Neuronal stem cell (in vitro differentiated cells): ENCODE results near the gene GAS2L2.

Source experiments
- DNase-seq: peaks from one replicate; pipeline ENCODE4 v3.0.0-alpha.2; 2013; ENCODE audit warnings: low spot score
- H2AFZ ChIP-seq: one replicate; pipeline ENCODE4 v1.6.1; 2013; ENCODE audit warnings: mild to moderate bottlenecking, low read length, inconsistent platforms
- H2AK5ac ChIP-seq: 2 replicates; pipeline ENCODE4 v1.6.1; 2013; ENCODE audit warnings: low read depth, mild to moderate bottlenecking, inconsistent platforms, low read length, moderate library complexity, mixed read lengths
- H2BK120ac ChIP-seq: 2 replicates; pipeline ENCODE4 v1.6.1; 2013; ENCODE audit warnings: low read depth, mild to moderate bottlenecking, inconsistent platforms, low read length, moderate library complexity, mixed read lengths
- H2BK12ac ChIP-seq: one replicate; pipeline ENCODE4 v1.6.1; 2013; ENCODE audit warnings: low read length, inconsistent platforms
- H2BK15ac ChIP-seq: 2 replicates; pipeline ENCODE4 v1.6.1; 2013; ENCODE audit warnings: mild to moderate bottlenecking, low read length, inconsistent platforms, mixed read lengths
- H2BK5ac ChIP-seq: one replicate; pipeline ENCODE4 v1.6.1; 2013; ENCODE audit warnings: inconsistent platforms, mild to moderate bottlenecking, low read length, moderate library complexity
- H3K14ac ChIP-seq: one replicate; pipeline ENCODE4 v1.6.1; 2013; ENCODE audit warnings: low read length, inconsistent platforms
- H3K18ac ChIP-seq: 2 replicates; pipeline ENCODE4 v1.6.1; 2013; ENCODE audit warnings: low read length, inconsistent platforms
- H3K23ac ChIP-seq: 2 replicates; pipeline ENCODE4 v1.6.1; 2013; ENCODE audit warnings: low read depth, mild to moderate bottlenecking, mixed read lengths, low read length, inconsistent platforms; ENCODE audit not compliant: poor library complexity
- H3K27ac ChIP-seq: replicated peaks from 3 replicates; pipeline ENCODE4 v1.5.1; 2013; ENCODE audit warnings: low read length, inconsistent platforms
- H3K27me3 ChIP-seq, 3 experiments: 2 replicates each; pipeline ENCODE4 v1.6.1; 2013; ENCODE audit warnings: low read length in 3 of 3, mild to moderate bottlenecking in 2 of 3, inconsistent platforms in 1 of 3, low read depth in 1 of 3, mixed read lengths in 1 of 3, moderate library complexity in 1 of 3; ENCODE audit not compliant: control insufficient read depth in 3 of 3, insufficient read depth in 3 of 3
- H3K36me3 ChIP-seq, 2 donors: replicated peaks in 1 of 2; 2 replicates each; pipeline ENCODE4 v1.6.1; 2013; ENCODE audit warnings: low read length in 2 of 2; ENCODE audit not compliant: control insufficient read depth in 2 of 2, insufficient read depth in 2 of 2
- H3K4ac ChIP-seq: 2 replicates; pipeline ENCODE4 v1.6.1; 2013; ENCODE audit warnings: inconsistent platforms, mild to moderate bottlenecking, low read length, moderate library complexity
- H3K4me1 ChIP-seq, 2 donors: 1 replicate in 1 of 2; 2 replicates in 1 of 2; pipeline ENCODE4 v1.6.1; 2013; ENCODE audit warnings: low read length in 2 of 2, low read depth in 1 of 2; ENCODE audit not compliant: control insufficient read depth in 2 of 2, insufficient read depth in 1 of 2
- H3K4me2 ChIP-seq: one replicate; pipeline ENCODE4 v1.6.1; 2013; ENCODE audit warnings: mild to moderate bottlenecking, low read length, inconsistent platforms; ENCODE audit not compliant: insufficient read depth, poor library complexity, severe bottlenecking
- H3K4me3 ChIP-seq, 2 donors: 2 replicates each; pipeline ENCODE4 v1.5.1; 2013; ENCODE audit warnings: low read length in 2 of 2, mild to moderate bottlenecking in 2 of 2, inconsistent platforms in 1 of 2, moderate library complexity in 1 of 2
- H3K79me1 ChIP-seq: one replicate; pipeline ENCODE4 v1.6.1; 2013; ENCODE audit warnings: low read depth, mild to moderate bottlenecking, inconsistent platforms, low read length, moderate library complexity
- H3K9ac ChIP-seq: one replicate; pipeline ENCODE4 v1.6.1; 2013; ENCODE audit warnings: mild to moderate bottlenecking, low read depth, low read length, inconsistent platforms; ENCODE audit not compliant: poor library complexity
- H3K9me3 ChIP-seq, 2 donors: replicated peaks in 1 of 2; 2 replicates each; pipeline versions ENCODE3 to v1.6.1; 2013; ENCODE audit warnings: low read length in 2 of 2, mild to moderate bottlenecking in 2 of 2, inconsistent platforms in 1 of 2, low read depth in 1 of 2, mixed read lengths in 1 of 2, moderate library complexity in 1 of 2; ENCODE audit not compliant: control insufficient read depth in 2 of 2, insufficient read depth in 1 of 2
- H4K8ac ChIP-seq: one replicate; pipeline ENCODE4 v1.6.1; 2013; ENCODE audit warnings: low read depth, mild to moderate bottlenecking, inconsistent platforms, low read length, moderate library complexity
- H4K91ac ChIP-seq: one replicate; pipeline ENCODE4 v1.6.1; 2013; ENCODE audit warnings: low read length, low read depth, mild to moderate bottlenecking, inconsistent platforms; ENCODE audit not compliant: poor library complexity
- WGBS, 2 donors: extraction: QIAGEN DNeasy Blood & Tissue Kit; methylation state at CpG; one replicate each; pipeline ENCODE4 v1.1.7; 2013; ENCODE audit warnings: missing lambda C conversion rate in 2 of 2, mixed read lengths in 1 of 2; ENCODE audit not compliant: insufficient read length in 2 of 2, insufficient replicate concordance in 1 of 2; ENCODE audit errors: extremely low coverage in 2 of 2; 5-methylcytosine and 5-hydroxymethylcytosine counted together

GAS2L2 gene

GRCh38 chr17:35793257-35793656 lies 40.2 kb upstream of the GAS2L2 start:
- Histone ChIP-seq H4K91ac (no peak overlapping the region), H3K79me1 (no peaks in the 10 kb centered on the region), H3K14ac (no peak overlapping the region), H2BK120ac (no peak overlapping the region), H3K27ac (no peak overlapping the region), H3K4me1 (peaks cover 2% of the 10 kb centered on the region in 2 donors), H4K8ac (no peak overlapping the region), H2BK5ac (no peak overlapping the region), H2AK5ac (no peak overlapping the region), H3K18ac (no peak overlapping the region), H3K23ac (no peak overlapping the region), H2AFZ (no peak overlapping the region), H3K27me3 (peaks cover 7 to 82% (median 53%) of the 10 kb centered on the region in 3 experiments), H3K4me3 (no peak overlapping the region), H3K9ac (no peak overlapping the region), H3K4me2 (no peak overlapping the region), H3K9me3 (no peaks in the 10 kb centered on the region), H2BK15ac (no peak overlapping the region), H2BK12ac (no peak overlapping the region), H3K4ac (no peak overlapping the region), H3K36me3 (no peaks in the 10 kb centered on the region)
- WGBS, 2 donors, result no CpG with 5 or more reads among the region's 3 CpGs
- DNase-seq, result no peak

DNA sequence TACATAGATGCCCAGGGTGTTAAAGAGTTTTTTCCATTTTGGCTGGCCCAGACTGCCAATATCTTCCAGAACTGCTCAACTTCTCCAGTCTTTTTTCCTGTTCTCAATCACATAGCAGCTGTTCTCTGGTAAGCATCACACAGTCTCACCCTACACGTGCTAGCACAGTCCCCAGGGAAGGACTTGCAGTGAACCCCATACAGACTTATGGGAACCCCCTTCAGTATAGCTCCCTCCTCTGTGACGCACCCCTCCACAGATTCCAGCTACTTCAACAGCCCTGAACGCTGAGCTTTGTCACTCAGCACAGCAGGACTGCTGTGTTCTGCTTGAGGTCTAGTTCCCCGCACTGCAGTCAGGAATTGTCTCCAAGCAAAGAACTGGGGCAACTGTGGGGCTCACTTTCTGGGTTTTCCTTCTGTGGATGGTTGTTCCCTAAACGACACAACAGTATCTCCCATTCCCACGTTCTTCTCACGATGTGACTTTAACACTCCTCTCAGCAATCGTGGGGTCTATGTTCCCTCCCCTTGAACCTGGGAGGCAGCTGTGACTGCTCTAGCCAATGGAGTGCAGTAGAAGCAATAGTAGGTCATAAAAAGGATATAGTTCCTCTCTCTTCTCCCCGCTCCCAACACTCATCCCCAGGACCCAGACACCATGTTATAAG lies 38.8 kb upstream of the GAS2L2 start:
- H3K9ac ChIP-seq, result no peak overlapping the region
- H2AK5ac ChIP-seq, result no peak overlapping the region
- H3K9me3 ChIP-seq, result no peaks in the 10 kb centered on the region
- no peak overlapping the region for H4K8ac ChIP-seq
- H2AFZ ChIP-seq, result no peak overlapping the region
- H3K27ac ChIP-seq, result no peak overlapping the region
- DNase-seq, result no peak
- no peak overlapping the region for H2BK120ac ChIP-seq
- peaks cover 7 to 82% (median 45%) of the 10 kb centered on the region in 3 experiments for H3K27me3 ChIP-seq
- H3K36me3 ChIP-seq, result no peaks in the 10 kb centered on the region
- H2BK15ac ChIP-seq, result no peak overlapping the region
- H3K4ac ChIP-seq, result no peak overlapping the region
- no peak overlapping the region for H2BK5ac ChIP-seq
- no peak overlapping the region for H3K14ac ChIP-seq
- no CpG with 5 or more reads among the region's 9 CpGs for WGBS, 2 donors
- no peak overlapping the region for H4K91ac ChIP-seq
- H3K23ac ChIP-seq, result no peak overlapping the region
- H3K18ac ChIP-seq, result no peak overlapping the region
- H2BK12ac ChIP-seq, result no peak overlapping the region
- H3K4me1 ChIP-seq, result peaks cover 2% of the 10 kb centered on the region in 2 donors
- H3K79me1 ChIP-seq, result no peaks in the 10 kb centered on the region
- H3K4me2 ChIP-seq, result no peak overlapping the region
- H3K4me3 ChIP-seq, result no peak overlapping the region

DNA sequence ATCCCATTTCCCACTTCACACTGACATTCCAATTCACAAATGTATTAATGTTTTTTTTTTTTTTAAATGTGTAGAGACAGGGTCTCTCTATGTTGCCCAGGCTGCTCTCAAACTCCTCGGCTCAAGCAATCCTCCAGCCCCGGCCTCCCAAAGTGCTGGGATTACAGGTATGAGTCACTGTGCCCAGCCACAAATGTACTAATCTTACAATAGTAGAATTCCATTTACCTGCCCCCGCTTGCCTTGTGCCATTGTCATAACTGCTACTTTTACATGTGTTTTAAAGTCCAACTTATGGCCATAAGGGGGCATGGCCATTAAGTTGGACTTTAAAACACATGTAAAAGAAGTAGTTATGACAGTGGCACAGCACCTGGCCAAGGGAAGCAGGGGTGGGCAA lies 37.8 kb upstream of the GAS2L2 start:
- Histone ChIP-seq H3K9me3 (no peaks in the 10 kb centered on the region), H2AFZ (no peak overlapping the region), H3K4me3 (no peak overlapping the region), H2BK5ac (no peak overlapping the region), H2BK15ac (no peak overlapping the region), H3K9ac (no peak overlapping the region), H2BK120ac (no peak overlapping the region), H2AK5ac (no peak overlapping the region), H4K8ac (no peak overlapping the region), H3K4me1 (peaks cover 2% of the 10 kb centered on the region in 2 donors), H4K91ac (no peak overlapping the region), H3K27me3 (peaks cover 7 to 75% (median 36%) of the 10 kb centered on the region in 3 experiments), H3K79me1 (no peaks in the 10 kb centered on the region), H3K14ac (no peak overlapping the region), H3K4ac (no peak overlapping the region), H3K36me3 (no peaks in the 10 kb centered on the region), H3K4me2 (no peak overlapping the region), H3K23ac (no peak overlapping the region), H2BK12ac (no peak overlapping the region), H3K18ac (no peak overlapping the region), H3K27ac (no peak overlapping the region)
- WGBS, 2 donors, result no CpG with 5 or more reads among the region's 3 CpGs
- DNase-seq, result no peak

- Histone ChIP-seq H3K9me3 (no peaks in the 10 kb centered on the region), H2BK12ac (no peak overlapping the region), H3K27me3 (peaks cover 0 to 67% (median 15%) of the 10 kb centered on the region in 3 experiments), H4K8ac (no peak overlapping the region), H4K91ac (no peak overlapping the region), H3K9ac (no peak overlapping the region), H3K4me1 (no peaks in the 10 kb centered on the region), H2BK120ac (no peak overlapping the region), H3K4me3 (no peak overlapping the region), H3K36me3 (no peaks in the 10 kb centered on the region), H3K4ac (no peak overlapping the region), H2BK15ac (no peak overlapping the region), H3K18ac (no peak overlapping the region), H2AFZ (no peak overlapping the region), H3K79me1 (no peaks in the 10 kb centered on the region), H3K4me2 (no peak overlapping the region), H2BK5ac (no peak overlapping the region), H3K23ac (no peak overlapping the region), H3K27ac (no peak overlapping the region), H2AK5ac (no peak overlapping the region), H3K14ac (no peak overlapping the region)
- no CpG with 5 or more reads among the region's 2 CpGs for WGBS, 2 donors
- no peak for DNase-seq
Measured at GRCh38 chr17:35788477-35789368, 35.7 kb upstream of the GAS2L2 start.
